DMS153 treated with DMSO at 0.1 percent for 48 hours (cell line): Measurements from ENCODE around the gene RPS8.
A peak's percentile ranks its signal among the peaks of the same experiment; 100 is the strongest.
"Not testable (repeated sequence)": the region's sequence is repeated elsewhere in the genome, so short reads cannot be mapped to it uniquely, and the experiment has no call there.

Experiments
- DNase-seq: peaks from one replicate; lab custom pipeline; 2025; ENCODE audit not compliant: unreplicated experiment; lab: John Stamatoyannopoulos, UW

The RPS8 gene

GRCh38 chr1:44780583-44781121, 5.3 kb downstream of the RPS8 start:
- no peak for DNase-seq

- peak; percentile 49 for DNase-seq
These were observed 8.4 kb downstream of the RPS8 start for GRCh38 chr1:44783697-44784093.

DNA sequence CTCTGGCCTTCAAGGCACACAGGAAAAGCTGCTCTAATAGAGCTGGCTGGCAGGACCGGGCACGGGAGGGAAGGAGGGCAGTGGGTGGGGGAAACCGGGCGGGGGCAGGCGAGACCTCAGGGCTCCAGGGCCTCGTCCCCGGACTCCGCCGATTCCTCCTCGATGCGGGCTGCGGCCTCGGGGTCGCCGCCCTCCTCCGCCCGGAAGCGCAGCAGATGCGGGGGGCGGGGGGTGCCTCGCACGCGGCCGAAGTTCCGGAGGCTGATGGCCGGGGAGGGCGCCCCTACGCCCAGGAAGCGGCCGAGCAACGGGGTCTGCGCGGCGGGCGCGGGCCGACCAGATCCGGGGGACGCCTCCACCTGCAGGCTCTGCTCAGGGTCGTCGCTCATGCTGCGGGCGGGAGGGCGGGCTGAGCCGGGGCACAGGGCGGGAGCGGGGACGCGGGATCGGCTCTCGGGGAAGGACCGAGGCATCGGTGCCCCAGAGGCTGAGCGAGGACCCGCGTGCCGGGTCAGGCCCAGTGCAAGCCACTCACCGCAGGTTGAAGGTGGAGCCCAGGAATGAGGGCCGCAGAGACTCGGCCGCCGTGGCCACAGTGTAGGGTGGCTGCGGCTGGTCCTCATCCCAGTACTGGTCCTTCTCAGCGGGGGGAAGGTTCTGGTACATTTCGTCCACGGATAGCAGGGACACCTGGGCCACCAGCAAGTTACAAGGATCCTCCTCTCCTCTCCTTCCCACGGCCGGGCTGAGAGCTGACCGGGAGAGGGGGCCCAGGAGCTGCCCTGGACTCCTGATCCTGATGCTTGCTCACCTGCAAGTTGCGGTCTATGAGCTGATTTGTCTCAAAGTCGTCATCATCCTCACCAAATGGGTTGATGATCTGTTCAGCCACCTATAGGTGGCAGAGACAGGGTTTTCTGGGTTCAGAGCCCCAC, 9.0 kb downstream of the RPS8 start:
- DNase-seq: peak; percentile 44

DNA sequence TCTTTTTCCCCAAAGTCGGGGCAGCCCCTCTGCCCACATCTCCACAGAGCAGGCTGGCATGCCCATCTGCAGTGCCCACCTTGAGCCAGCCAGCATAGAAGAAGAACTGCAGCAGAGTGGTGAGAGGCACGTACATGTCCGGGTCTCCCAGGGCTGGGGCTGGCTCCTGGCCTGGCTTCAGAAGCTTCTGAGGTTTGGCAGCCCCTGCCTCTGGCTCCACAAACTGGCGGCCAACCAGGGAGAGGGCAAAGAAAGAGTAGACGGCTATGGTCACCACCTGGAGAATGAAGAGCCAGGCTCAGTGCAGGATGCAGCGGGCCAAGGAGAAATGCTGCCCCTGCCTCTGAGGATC, 9.7 kb downstream of the RPS8 start:
- DNase-seq: no peak

DNA sequence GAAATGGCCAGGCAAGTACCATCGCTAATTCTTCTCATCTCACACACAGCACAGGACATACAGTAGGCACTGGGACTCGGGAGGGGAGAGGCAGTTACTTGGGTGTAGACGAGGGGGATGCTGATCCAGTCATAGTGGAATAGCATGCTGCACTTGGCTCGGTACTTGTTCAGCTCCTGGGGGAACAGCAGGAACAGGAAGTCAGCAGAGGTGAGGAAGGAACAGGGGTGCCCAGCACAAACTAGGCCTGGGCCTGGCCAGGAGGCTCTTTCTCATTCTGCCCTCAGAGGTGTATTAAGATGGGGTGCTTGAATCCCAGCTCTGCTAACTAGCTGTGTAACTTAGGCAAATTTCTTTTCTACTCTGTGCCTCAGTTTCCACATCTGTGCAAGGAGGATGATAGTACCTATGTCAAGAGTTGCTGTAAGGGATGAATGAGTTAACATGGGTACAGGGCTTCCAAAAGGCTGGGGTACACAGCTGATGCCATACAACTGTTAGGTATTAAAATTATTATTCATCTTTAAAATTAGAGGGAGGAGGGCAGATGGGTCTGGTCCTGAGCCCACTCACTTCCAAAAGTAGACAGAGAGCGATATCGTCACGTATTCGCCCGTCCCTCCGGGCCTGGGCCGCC, 10.3 kb downstream of the RPS8 start:
- DNase-seq: no peak

DNA sequence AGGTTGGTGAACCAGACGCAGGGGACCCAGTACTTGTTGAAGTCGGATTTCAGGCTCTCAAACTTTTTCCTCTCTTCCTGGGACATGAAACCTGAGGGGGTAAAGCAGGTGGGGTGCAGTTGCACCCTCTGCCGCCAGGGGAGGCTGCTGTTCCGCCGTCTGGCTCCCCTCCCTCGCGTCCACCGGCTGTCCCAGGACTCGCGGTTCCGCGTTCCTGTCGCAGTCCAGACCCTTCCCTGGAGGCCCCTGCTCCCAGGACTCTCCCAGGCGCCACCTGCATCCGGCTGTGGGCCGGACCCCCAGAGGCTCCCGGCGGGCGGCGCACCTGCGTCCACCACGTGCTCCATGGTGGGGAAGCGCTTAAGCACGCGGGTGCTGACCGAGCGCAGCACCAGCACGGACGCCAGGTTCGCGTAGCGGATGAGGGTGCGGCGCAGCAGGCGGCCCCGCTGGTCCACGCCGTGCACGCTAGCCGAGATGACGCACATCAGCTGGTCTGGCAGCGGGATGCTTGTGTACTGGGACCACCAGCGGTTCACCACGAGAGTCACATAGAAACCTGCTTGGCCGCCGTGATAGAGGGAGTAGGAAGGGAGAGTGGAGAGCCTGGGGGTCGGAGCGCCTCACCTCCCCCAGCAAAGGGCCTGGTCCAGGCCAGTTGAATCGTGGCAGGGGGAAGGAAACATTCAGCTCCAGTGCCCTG, 10.9 kb downstream of the RPS8 start:
- peak; percentile 69 for DNase-seq

GRCh38 chr1:44786841-44787426, 11.6 kb downstream of the RPS8 start:
- DNase-seq: no peak

GRCh38 chr1:44787506-44787905, 12.2 kb downstream of the RPS8 start:
- DNase-seq: no peak

GRCh38 chr1:44788120-44788860, 12.9 kb downstream of the RPS8 start, which contains the start of gene BEST4:
Gene BEST4 (minus strand): TSS chr1:44788170. CDS start chr1:44787705, 465 bp downstream.
- DNase-seq: no peak

DNA sequence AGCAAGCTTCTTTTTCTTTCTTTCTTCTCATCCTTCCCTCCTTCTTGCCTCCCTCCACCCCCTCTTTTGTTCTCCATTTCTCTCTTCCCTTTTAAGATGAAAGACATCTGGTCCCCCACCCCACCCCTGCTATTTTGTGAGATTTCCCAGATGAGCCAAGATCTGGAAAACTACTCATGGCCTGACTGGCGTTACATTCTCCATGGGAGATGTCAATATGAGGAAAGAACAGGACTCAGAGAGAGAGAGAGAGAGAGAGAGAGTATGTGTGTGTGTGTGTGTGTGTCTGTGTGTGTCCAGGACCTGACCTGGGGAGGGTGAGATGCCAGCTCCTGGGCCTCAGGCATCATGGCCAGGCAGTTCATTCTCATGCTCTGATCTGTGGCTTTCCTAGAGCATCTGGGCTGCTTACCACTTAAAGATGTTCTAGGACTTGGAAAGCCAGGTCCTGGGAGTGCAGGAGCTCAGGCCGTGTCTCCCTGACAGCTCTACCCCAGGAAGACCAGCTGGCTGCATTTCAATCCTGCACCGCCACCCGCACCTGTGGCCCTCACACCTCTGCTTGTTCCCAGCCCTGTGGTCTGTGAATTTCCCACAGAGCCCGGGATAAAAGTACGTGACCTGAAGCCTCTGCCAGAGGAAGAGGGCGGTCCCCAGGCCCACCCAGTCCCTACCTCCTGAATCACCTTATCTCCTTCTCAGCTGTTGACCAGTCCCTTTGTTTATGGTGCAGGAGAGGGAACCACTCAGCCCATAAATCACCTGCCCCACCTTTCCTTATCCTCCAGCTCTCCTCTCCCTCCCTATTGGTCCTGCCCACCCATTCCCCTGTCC, 15.8 kb downstream of the RPS8 start:
- no peak for DNase-seq

DNA sequence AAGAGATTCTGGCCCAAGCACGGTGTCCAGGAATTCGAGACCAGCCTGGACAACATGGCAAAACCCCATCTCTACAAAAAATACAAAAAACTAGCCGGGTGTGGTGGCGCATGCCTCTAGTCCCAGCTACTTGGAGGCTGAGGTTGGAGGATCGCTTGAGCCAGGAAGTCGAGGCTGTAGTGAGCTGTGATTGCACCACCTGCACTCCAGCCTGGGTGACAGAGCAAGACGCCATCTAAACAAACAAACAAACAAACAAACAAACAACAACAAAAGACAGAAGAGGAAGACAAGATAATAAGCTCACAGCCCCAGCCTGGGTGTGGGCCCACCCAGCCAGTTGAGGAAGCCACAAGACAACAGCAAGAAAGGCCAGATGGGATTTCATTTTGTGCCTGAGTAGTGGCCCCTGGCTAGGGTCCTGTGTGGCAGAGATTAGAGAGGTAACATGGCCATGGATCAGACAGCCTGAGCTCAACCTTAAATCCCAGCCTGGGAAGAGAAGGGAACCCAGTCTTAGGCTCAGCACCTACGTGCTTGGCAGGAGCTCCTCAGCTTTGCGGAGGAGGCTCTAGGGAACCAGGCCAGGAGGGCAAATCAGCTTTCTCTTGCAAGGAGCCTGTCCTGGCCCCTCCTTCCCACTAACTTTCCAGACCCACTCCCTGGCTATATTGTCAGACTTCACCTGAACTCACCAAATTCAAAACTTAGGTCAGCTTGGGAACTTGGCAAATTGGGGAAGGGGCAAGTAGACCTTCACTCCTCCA, 17.6 kb downstream of the RPS8 start:
- no peak for DNase-seq

- not testable (repeated sequence) for DNase-seq
These were observed 22.5 kb downstream of the RPS8 start for GRCh38 chr1:44797886-44798285.

DNA sequence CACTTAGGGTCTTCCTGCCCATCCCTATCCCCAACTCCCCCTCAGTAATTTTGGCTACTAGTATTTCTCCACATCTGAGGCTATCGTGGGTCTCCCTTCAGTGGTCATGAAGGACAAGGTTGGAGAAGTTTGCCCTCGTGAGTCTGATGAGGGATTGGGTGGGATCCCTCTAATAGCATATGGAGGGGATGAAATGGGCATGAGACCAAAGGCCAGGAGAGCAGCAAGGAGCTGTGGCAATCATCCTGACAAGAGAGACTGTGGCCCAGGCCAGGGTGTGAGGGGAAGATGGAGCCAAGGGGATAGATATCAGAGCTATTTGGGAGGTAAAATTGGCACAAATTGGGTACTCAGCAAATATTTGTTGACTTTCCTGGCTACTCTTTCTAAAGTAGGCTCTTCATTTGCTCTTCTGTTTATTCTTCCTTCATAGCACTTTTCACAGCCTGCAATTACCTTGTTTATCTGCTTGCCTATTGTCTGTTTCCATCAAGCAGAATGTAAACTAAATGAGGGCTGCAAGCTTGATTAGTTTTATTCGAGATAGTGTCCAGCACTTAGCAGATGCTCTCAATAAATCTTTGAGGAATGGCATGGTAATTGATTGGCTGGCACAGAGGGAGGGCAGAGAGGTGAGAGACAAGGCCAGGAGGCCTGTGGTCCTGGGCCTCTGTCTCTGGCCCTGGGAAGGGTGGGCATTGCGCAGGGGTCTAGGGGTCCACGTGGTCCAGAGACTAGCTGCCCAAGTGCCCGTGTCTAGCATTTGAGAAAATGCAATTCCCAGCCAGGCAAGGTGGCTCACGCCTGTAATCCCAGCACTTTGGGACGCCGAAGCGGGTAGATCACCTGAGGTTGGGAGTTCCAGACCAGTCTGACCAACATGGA, 23.4 kb downstream of the RPS8 start:
- peak; percentile 44 for DNase-seq

DNA sequence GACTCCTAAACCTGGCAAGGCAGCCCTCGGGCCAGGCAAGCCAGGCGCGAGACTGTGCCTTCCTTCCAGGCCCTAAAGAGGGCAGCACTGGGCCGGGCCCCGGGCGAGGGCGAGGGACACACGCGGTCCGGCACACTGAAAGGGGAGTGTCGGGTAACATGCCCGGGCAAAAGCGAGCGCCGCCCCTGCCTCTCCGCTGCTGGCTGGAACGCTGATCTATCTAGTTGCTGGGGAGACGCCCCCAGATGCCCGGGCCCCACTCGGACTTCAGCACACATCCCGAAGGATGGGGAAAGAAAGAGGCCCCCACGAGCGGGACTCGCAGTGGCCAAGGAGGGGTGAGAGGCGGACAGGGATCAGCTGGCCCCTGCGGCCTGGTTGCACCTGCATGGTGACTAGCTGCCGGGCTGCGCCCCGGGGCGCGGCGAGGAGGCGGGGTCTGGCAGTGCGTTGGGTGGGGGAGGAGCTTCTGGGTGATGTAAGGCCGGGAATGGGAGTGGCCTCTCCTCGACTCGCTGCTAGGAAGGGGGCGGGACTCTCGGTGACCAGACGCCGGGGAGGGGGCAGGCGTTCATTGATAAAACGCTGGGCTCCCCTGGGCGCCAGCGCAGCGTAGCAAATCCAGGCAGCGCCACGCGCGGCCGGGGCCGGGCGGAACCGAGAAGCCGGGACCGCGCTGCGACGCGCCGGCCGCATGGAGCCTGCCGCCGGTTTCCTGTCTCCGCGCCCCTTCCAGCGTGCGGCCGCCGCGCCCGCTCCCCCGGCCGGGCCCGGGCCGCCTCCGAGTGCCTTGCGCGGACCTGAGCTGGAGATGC, 24.6 kb downstream of the RPS8 start, which contains the start of gene PLK3:
TSS of gene PLK3 (plus strand) at position 608 of the 815 bp plus-strand sequence. CDS start at position 695, 87 bp downstream.
- DNase-seq: peak; percentile 99

DNA sequence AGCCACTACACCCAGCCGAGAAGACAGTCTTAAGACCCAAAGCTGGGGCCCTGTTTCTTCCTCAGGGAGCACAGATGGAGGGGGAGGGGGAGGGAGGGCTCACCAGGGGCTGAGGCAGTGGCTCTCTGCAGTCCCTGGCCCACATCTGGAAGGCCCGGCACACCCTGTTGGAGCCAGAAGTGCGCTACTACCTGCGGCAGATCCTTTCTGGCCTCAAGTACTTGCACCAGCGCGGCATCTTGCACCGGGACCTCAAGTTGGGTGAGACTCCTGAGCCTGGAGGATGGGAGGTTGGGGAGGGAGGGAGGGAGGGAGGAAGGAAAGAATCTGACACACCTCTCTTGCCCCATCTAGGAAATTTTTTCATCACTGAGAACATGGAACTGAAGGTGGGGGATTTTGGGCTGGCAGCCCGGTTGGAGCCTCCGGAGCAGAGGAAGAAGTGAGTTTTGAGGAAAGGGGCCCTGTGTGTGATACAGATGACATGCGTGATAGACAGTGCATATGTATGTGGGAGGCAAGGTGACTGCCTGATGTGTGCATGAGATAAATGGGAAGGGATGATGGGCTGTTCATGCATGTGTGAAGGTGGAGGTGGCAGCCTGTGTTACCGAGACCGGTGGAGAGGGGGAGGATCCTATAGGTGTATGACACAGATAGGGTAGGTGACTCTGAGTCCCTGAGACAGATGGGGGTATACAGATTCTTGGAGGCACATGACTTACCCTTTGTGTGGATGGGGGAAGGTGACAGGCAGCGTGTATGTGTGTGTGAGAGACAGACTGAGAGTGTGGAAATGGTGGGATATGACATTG, 26.4 kb downstream of the RPS8 start:
- DNase-seq: no peak
